OCI-LY7 (cell line): ENCODE measurements around the gene SLC39A3.

ENCODE experiments used
- CTCF ChIP-seq: fragments of 200-600 bp; sonication (generic); conservative IDR thresholded peaks from 2 replicates; pipeline ENCODE4 v1.5.1; 2014; ENCODE audit warnings: mild to moderate bottlenecking, antibody characterized with exemption, low read length, moderate library complexity, mixed read lengths
- EZH2phosphoT487 ChIP-seq: fragments of 200-600 bp; sonication (generic); IDR thresholded peaks from 2 replicates; pipeline ENCODE4 v1.6.1; 2018; ENCODE audit warnings: low read depth, borderline replicate concordance, mild to moderate bottlenecking, mixed run types, antibody characterized with exemption, low read length, moderate library complexity, mixed read lengths

DNA sequence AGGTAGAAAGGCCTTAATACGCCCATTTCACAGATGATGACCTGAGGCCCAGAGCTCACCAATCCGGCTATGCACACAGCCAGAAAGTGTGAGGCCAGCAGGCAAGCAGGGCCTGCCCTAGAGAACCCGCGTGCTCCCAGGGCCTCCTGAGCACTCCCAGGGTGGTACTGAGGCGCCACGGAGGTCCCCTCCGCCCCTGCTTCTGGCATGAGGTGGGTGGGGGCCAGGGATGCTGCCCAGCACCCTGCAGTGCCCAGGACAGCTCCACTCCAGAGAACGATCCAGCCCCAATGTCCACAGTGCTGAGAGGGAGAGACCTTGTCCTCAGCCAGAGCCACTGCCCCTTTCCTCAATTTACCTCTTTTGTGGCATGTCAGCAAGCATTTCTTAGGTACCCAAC is 29.4 kb upstream of the SLC39A3 start:
- TF ChIP-seq CTCF (no peak), EZH2phosphoT487 (no peak)
